Islet of Langerhans (tissue), 1 donor: ENCODE measurements around the gene SLC49A3.

ENCODE experiments used
- FAIRE-seq: peaks from one replicate; lab custom pipeline; 2011; peaks lifted over from hg19 to GRCh38; lab: Jason Lieb, UNC

Gene SLC49A3

DNA sequence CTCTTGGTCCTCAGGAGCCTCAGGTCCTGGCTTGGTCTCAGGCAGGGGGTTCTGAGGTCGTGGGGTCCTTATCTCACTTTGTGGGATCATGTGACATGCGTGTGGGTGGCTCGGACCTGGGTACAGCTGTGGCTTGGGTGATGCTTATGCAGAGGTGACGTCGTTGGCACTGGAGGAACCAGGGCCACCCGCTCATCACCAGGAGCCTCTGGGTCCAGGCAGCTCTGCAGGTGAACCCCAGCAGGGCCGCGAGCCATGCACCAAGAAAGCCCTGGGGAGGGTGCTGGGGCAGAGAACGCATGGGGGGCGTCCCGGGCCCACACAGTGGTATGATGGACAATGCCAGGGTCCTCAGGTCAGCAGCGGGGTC is 23.6 kb downstream of the SLC49A3 start:
- FAIRE-seq: no peak

DNA sequence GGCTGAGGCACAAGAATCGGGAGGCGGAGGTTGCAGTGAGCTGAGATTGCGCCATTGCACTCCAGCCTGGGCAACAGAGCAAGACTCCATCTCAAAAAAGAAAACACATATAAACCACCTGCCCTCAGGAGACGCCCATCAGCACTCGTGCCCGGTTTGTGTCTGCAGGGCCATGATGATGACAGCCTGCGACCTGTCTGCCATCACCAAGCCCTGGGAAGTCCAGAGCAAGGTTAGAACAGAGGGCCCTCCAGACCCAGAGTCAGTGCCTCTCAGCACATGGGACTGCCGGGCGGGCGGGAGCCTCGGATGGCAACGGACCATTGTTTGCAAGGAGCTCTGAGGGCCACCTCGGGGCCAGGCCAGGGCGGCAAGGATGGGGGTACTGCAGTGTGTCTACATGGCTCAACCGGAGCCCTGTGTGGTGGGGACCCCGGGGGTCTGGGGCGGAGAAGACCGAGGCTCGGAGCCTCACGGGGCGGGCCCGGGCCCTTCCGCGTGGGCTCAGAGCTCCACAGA is 24.2 kb downstream of the SLC49A3 start:
- FAIRE-seq: no peak

- FAIRE-seq: no peak
Observed at GRCh38 chr4:663438-664428, 25.2 kb downstream of the SLC49A3 start.

DNA sequence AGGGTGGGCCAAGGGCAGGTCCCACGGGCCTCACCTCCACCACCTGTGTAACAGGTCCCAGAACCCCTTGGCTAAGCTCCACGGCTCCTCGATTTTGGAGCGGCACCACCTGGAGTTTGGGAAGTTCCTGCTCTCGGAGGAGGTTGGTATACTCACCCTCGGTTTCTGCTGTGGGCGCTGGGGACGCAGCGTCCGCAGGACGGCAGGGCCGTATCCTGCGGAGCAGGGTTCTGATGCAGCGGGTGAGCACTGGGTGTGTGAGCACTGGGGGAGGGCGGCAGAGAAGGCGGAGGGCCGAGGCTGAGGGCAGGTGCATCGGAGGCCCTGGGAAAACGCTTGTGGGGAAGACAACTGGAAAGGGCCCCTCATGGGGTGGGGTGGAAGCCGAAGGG is 25.9 kb downstream of the SLC49A3 start:
- FAIRE-seq: no peak

- FAIRE-seq: no peak
Observed at GRCh38 chr4:661881-662761, 26.8 kb downstream of the SLC49A3 start.

GRCh38 chr4:661231-661630 is 27.7 kb downstream of the SLC49A3 start:
- no peak for FAIRE-seq

DNA sequence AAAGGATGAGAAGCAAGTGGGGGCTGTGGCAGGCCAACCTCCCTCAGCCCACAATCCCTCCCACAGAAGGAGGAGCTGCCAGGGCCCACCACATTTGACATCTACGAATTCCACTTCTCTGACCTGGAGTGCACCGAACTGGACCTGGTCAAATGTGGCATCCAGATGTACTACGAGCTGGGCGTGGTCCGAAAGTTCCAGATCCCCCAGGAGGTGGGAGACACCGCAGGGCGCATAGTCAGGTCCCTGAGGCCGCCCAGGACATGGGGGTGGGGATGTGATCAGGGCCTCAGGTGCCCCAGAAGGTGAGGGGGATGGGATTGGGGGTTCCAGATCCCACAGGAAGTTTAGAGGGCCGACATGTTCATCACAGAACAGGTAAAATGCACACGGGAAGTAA is 28.6 kb downstream of the SLC49A3 start:
- no peak for FAIRE-seq

- no peak for FAIRE-seq
Observed at GRCh38 chr4:659851-660250, 29.1 kb downstream of the SLC49A3 start.

GRCh38 chr4:658681-659667 is 30.0 kb downstream of the SLC49A3 start:
- no peak for FAIRE-seq

DNA sequence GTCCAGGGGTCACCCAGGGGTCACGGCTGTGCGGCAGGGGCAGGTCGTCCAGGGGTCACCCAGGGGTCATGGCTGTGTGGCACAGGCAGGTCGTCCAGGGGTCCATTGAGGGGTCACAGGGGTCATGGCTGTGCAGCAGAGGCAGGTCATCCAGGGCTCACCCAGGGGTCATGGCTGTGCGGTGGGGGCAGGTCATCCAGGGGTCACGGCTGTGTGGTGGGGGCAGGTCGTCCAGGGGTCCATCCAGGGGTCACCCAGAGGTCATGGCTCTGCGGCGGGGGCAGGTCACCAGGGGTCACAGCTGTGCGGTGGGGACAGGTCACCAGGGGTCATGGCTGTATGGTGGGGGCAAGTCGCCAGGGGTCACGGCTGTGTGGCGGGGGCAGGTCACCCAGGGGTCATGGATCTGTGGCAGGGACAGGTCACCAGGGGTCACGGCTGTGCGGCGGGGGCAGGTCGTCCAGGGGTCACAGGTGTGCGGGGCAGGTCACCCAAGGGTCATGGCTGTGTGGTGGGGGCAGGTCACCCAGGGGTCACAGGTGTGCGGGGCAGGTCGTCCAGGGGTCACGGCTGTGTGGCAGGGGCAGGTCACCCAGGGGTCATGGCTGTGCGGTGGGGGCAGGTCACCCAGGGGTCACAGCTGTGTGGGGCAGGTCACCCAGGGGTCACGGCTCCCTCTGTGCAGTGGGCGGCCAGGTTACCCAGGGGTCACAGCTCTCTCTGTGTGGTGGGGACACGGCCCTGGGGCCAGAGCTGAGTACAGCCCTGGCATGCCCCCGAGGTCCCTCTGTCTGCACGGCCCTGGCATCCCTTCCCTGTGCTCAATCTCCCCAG is 30.9 kb downstream of the SLC49A3 start:
- no peak for FAIRE-seq

- no peak for FAIRE-seq
Observed at GRCh38 chr4:657338-657833, 31.6 kb downstream of the SLC49A3 start.

GRCh38 chr4:656436-657337 is 32.3 kb downstream of the SLC49A3 start:
- no peak for FAIRE-seq

DNA sequence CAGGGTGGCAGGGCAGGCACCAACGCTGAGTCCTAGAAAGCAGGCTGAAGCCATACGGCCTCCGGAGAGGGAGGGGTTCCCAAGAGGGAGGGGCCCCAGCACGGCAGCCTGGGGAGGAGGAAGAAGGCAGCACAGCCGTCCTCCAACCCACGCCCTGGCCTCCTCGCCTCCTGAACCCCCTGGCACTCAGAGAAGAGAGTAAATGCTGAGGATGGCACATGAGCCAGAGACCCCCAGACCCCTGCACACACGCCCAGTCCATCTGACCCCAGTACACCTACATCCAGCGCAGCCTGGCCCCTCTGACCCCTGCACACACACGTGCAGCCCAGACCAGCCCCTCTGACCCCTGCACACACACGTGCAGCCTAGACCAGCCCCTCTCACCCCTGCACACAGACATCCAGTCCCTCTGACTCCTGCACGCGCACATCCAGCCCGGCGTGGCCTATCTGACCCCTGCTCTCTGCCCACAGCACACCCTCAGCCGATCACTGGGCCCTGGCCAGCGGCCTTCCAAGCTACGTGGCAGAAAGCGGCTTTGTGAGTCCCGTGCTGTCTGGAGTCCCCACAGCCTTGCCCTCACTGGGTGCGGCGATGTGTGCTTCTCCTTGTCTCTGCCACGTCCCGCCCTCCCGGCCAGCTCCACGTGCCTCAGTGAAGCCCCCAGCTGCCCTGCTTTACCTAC is 33.3 kb downstream of the SLC49A3 start:
- no peak for FAIRE-seq

DNA sequence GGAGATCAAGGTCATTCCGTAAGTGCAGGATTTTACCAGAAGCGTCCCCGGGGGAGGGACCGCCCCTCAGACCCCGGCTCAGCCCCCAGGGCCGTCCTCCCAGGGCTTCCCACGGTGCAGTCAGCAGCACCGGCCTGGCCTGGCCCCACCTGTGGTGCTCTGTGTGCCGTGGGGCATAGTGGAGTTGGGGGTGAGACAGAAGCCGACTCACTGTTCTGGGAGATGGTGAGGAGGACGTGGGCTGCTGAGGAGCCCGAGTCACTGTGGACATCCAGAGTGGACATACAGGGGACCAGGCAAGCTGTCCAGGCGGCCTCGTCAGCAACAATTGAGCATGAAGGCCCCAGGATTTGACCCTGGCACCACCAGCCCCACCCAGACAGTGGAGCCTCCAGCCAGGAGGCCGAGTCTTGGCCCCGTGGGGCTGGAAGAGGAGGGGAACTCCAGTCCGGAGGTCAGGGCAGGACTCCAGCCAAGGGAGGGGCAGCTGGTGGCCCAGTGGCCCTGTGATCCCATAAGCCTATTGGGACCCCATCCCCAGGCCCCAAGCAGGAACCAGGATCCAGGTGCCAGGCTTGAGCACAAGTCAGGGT is 34.0 kb downstream of the SLC49A3 start:
- no peak for FAIRE-seq

DNA sequence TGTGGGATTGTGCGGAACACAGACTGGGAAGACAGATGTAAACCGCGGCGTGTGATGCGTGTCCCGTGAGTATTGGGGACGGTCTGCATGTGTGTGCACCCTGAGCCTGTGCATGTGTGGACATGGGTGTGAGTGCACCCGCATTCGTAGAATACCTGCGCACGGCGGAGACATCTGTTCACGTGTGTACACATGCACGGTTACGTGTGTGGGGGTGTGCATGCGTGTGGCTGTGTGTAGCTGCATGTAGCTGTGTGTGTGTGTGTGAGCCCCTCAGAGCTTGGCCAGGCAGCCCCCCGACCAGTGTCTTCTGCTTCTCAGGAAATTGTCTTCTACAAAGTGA is 34.5 kb downstream of the SLC49A3 start:
- no peak for FAIRE-seq

- FAIRE-seq: no peak
Observed at GRCh38 chr4:653831-654502, 35.0 kb downstream of the SLC49A3 start.

- FAIRE-seq: no peak
Observed at GRCh38 chr4:653080-653821, 35.7 kb downstream of the SLC49A3 start.
